IPS-11a (cell line): ENCODE measurements around the gene AKAP6.

Experiments used
- H3K4me3 ChIP-seq: one replicate; pipeline ENCODE4 v1.5.1; 2013; ENCODE audit warnings: low read depth, low read length, control low read depth

AKAP6 gene

GRCh38 chr14:32330351-32331111 is 1.4 kb downstream of the AKAP6 start:
- H3K4me3 ChIP-seq = no peak overlapping the region

GRCh38 chr14:32331206-32331605 is 2.1 kb downstream of the AKAP6 start:
- no peak overlapping the region for H3K4me3 ChIP-seq

GRCh38 chr14:32332415-32333316 is 3.6 kb downstream of the AKAP6 start:
- no peak overlapping the region for H3K4me3 ChIP-seq

GRCh38 chr14:32336702-32337101 is 7.6 kb downstream of the AKAP6 start:
- H3K4me3 ChIP-seq = no peak overlapping the region

GRCh38 chr14:32337759-32338158 is 8.7 kb downstream of the AKAP6 start:
- no peak overlapping the region for H3K4me3 ChIP-seq

GRCh38 chr14:32339188-32339587 is 10.1 kb downstream of the AKAP6 start:
- no peak overlapping the region for H3K4me3 ChIP-seq

- H3K4me3 ChIP-seq = no peak overlapping the region
Observed at GRCh38 chr14:32341947-32342846, 13.1 kb downstream of the AKAP6 start.

GRCh38 chr14:32342847-32343194 is 13.7 kb downstream of the AKAP6 start:
- H3K4me3 ChIP-seq = no peak overlapping the region

GRCh38 chr14:32343926-32344430 is 14.9 kb downstream of the AKAP6 start:
- no peak overlapping the region for H3K4me3 ChIP-seq

GRCh38 chr14:32345311-32345791 is 16.3 kb downstream of the AKAP6 start:
- no peak overlapping the region for H3K4me3 ChIP-seq

GRCh38 chr14:32349322-32349721 is 20.2 kb downstream of the AKAP6 start:
- no peak overlapping the region for H3K4me3 ChIP-seq

- H3K4me3 ChIP-seq = no peak overlapping the region
Observed at GRCh38 chr14:32350020-32350419, 20.9 kb downstream of the AKAP6 start.

- H3K4me3 ChIP-seq = no peak overlapping the region
Observed at GRCh38 chr14:32352631-32353030, 23.5 kb downstream of the AKAP6 start.

- H3K4me3 ChIP-seq = no peak overlapping the region
Observed at GRCh38 chr14:32354716-32355115, 25.6 kb downstream of the AKAP6 start.

- H3K4me3 ChIP-seq = no peak overlapping the region
Observed at GRCh38 chr14:32358781-32359180, 29.7 kb downstream of the AKAP6 start.

- no peak overlapping the region for H3K4me3 ChIP-seq
Observed at GRCh38 chr14:32361674-32362073, 32.6 kb downstream of the AKAP6 start.

- H3K4me3 ChIP-seq = no peak overlapping the region
Observed at GRCh38 chr14:32363761-32364160, 34.7 kb downstream of the AKAP6 start.

GRCh38 chr14:32364941-32365340 is 35.8 kb downstream of the AKAP6 start:
- no peak overlapping the region for H3K4me3 ChIP-seq

GRCh38 chr14:32366256-32366879 is 37.3 kb downstream of the AKAP6 start:
- H3K4me3 ChIP-seq = no peak overlapping the region

GRCh38 chr14:32366986-32367385 is 37.9 kb downstream of the AKAP6 start:
- H3K4me3 ChIP-seq = no peak overlapping the region
